ENCODE results near the gene NUP42. TPM values are rescaled to one million over a fixed set of nuclear protein-coding genes. Genes with fewer than 3 reads are reported as not detected.

NUP42 gene
- total RNA-seq, 1 experiment from 2014 or later = 38.6 TPM

DNA sequence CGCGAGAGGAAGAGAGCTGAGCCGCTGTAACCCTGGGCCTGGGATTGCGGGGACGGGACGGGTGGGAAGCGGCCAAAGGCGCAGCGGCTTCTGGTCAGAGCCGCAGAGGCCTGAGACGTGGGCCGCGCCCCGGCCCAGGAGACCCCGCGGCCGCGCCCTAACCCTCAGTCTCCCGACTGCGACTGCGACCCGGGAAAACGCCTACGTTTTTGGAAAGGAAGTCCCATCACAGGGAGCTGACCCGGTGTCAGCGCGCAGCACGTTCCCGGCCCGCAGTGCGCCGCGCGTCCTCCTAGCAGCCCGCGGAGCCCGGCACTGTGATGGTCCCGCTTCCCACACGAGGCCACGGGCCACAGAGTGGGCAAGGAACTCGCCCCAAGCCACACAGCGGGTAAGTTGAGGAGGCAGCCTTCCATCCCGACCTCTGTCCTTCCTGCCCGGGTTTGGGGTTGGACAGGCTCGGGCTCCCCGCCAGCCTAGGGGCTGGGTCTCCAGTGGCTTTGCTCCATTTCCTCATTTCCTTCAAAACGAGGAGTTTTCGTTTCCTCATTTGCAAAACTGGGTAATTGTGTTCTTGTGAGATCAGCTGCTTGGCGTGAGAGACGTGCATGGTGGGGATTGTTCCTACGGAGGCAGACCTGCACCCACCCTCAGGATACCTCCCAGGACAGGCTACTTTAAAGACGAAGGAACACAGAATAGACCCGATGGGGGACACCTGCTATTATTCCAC, 65.9 kb downstream of the NUP42 start:
- intact Hi-C loops (cut with micrococcal nuclease; ENCODE audit: unreplicated experiment) = no loop called here
- TF ChIP-seq, protein P1, sequence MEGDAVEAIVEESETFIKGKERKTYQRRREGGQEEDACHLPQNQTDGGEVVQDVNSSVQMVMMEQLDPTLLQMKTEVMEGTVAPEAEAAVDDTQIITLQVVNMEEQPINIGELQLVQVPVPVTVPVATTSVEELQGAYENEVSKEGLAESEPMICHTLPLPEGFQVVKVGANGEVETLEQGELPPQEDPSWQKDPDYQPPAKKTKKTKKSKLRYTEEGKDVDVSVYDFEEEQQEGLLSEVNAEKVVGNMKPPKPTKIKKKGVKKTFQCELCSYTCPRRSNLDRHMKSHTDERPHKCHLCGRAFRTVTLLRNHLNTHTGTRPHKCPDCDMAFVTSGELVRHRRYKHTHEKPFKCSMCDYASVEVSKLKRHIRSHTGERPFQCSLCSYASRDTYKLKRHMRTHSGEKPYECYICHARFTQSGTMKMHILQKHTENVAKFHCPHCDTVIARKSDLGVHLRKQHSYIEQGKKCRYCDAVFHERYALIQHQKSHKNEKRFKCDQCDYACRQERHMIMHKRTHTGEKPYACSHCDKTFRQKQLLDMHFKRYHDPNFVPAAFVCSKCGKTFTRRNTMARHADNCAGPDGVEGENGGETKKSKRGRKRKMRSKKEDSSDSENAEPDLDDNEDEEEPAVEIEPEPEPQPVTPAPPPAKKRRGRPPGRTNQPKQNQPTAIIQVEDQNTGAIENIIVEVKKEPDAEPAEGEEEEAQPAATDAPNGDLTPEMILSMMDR (IDR thresholded peaks at IDR 0.05; ENCODE audit: insufficient read depth in 1 of 2, low read depth in 1 of 2, low read length in 1 of 2, severe bottlenecking in 1 of 2, unreplicated experiment in 1 of 2) = no peak
- no peaks in the 10 kb centered on the region for H3K27me3 ChIP-seq (replicated peaks; ENCODE audit: control insufficient read depth, insufficient read depth, low read length)
- BruUV-seq (replicated peaks) = no TSS peak
- no peaks in the 10 kb centered on the region for H3K36me3 ChIP-seq (ENCODE audit: control insufficient read depth, insufficient read depth, low read length)
- POLR2A ChIA-PET = no interaction called here
- Mint-ChIP-seq H3K27ac (ENCODE audit: unreplicated experiment) (no peak overlapping the region), H3K4me1 (ENCODE audit: low read depth, unreplicated experiment) (no peaks in the 10 kb centered on the region), H3K36me3 (ENCODE audit: insufficient read depth, unreplicated experiment) (no peaks in the 10 kb centered on the region), H3K27me3 (ENCODE audit: insufficient read depth, unreplicated experiment) (peaks cover 23% of the 10 kb centered on the region), H3K4me3 (ENCODE audit: unreplicated experiment) (no peak overlapping the region), H3K9me3 (ENCODE audit: unreplicated experiment) (peaks cover 10% of the 10 kb centered on the region)
- no peak for DNase-seq
- H3K9me3 ChIP-seq = no peaks in the 10 kb centered on the region
- no peak overlapping the region for H3K4me3 ChIP-seq (ENCODE audit: low read depth, low read length)
- H3K4me1 ChIP-seq = no peaks in the 10 kb centered on the region
- CTCF ChIA-PET = no interaction called here

DNA sequence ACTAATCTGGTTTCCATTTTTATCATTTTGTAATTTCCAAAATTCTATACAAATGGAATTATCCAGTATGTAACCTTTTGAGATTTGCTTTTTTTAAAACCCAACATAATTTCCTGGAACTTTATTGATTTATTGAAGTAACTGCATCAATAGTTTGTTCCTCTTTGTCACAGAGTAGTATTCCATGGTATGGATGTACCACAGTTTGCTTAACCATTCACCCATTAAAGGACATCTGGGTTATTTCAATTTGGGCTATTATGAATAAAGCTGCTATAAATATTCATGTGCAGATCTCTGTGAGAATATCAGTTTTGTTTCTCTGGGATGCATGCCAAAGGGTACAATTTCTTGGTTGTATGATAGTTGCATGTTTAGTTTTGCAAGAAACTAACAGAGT, 67.6 kb downstream of the NUP42 start:
- Mint-ChIP-seq H3K4me3 (ENCODE audit: unreplicated experiment) (no peak overlapping the region), H3K27me3 (ENCODE audit: insufficient read depth, unreplicated experiment) (peaks cover 18% of the 10 kb centered on the region), H3K4me1 (ENCODE audit: low read depth, unreplicated experiment) (no peaks in the 10 kb centered on the region), H3K9me3 (ENCODE audit: unreplicated experiment) (peaks cover 10% of the 10 kb centered on the region), H3K36me3 (ENCODE audit: insufficient read depth, unreplicated experiment) (no peaks in the 10 kb centered on the region), H3K27ac (ENCODE audit: unreplicated experiment) (no peak overlapping the region)
- POLR2A ChIA-PET = no interaction called here
- DNase-seq = no peak
- BruUV-seq (replicated peaks) = no TSS peak
- CTCF ChIA-PET = no interaction called here
- Histone ChIP-seq H3K4me1 (no peaks in the 10 kb centered on the region), H3K36me3 (ENCODE audit: control insufficient read depth, insufficient read depth, low read length) (no peaks in the 10 kb centered on the region), H3K9me3 (no peaks in the 10 kb centered on the region), H3K4me3 (ENCODE audit: low read depth, low read length) (no peak overlapping the region), H3K27me3 (replicated peaks; ENCODE audit: control insufficient read depth, insufficient read depth, low read length) (no peaks in the 10 kb centered on the region)
- intact Hi-C loops (cut with micrococcal nuclease; ENCODE audit: unreplicated experiment) = no loop called here
- TF ChIP-seq, protein P1 (IDR thresholded peaks at IDR 0.05; ENCODE audit: insufficient read depth in 1 of 2, low read depth in 1 of 2, low read length in 1 of 2, severe bottlenecking in 1 of 2, unreplicated experiment in 1 of 2) = no peak

Other genes with a start within 250 kb of the NUP42 start
- gene HYCC1, start 167.9 kb upstream of the NUP42 start, total RNA-seq (2022) = 43.4 and 46.2 TPM in 2 replicates
- 35.8 and 40.6 TPM in 2 replicates for gene KLHL7, start 76.3 kb upstream of the NUP42 start, total RNA-seq (2022)
- 0.79 and 1.2 TPM in 2 replicates for gene GPNMB, start 64.7 kb downstream of the NUP42 start, total RNA-seq (2022)
- gene MALSU1, start 117.3 kb downstream of the NUP42 start, total RNA-seq (2022) = 95.5 and 98.0 TPM in 2 replicates